SH-SY5Y (cell line): Measurements from ENCODE around the gene ANKS6.

Experiments
- GATA2 ChIP-seq: IDR thresholded peaks from 2 replicates; pipeline ENCODE4 v1.6.1; 2011; ENCODE audit warnings: mild to moderate bottlenecking, low read depth, low read length
- GATA3 ChIP-seq: IDR thresholded peaks from 2 replicates; pipeline ENCODE4 v1.6.1; 2011; ENCODE audit warnings: low read depth, mild to moderate bottlenecking, low read length, moderate library complexity

DNA sequence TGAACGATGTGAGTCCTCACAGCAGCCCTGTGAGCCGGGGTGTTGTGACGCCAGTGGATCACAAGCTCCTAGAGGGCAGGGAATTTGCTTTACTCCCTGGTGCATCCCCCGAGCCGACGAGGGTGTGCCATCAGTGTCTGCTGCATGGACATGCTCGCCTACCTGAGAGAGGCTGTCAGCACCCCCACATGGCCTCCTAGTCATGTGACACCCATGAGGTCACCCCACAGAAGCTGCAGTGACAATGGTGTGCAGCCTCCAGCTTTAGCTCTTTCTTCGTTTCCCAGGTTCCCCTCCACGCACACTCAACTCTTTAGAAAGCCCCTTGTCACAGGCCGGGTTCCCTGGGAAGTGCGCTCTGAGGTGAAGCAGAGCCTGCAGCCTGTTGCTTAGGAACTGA is 67.9 kb downstream of the ANKS6 start:
- TF ChIP-seq GATA2 (no peak), GATA3 (no peak)
